ENCODE measurements around the gene FCAMR.
A peak's percentile ranks its signal among the peaks of the same experiment; 100 is the strongest.

FCAMR gene

DNA sequence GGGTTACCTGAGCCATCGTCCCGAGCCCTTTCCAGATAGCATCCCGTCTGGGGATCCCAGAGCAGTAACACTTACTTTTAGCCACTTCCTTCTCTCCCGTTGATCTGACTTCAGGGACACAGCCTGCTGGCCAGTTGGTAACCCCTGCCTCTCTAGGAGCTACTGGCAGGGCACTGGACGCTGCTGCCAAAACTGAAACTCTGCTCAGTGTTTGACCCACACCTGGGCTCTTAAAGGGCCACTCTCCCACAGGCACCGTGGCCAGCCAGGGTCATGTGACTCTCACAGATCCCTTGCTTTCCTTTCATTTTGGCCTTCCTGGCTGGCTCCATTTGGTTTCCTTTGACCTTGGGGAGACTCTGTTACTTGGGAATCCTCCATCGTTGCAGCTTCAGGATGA lies 24.0 kb downstream of the FCAMR start, which contains the start of gene PIGR:
Gene PIGR, minus strand, starts transcription at position 206 of the 400 bp plus-strand sequence. CDS start 5,935 bp downstream, outside the sequence.
- no peak within 1 kb of the TSS for H3K9ac ChIP-seq (ENCODE audit: low read length in 2 of 2)
- H3K4me3 ChIP-seq (ENCODE audit: low read length in 2 of 2), result peak within 1 kb of the TSS in 1 of 2 donors; percentile 22
- H3K4me1 ChIP-seq (ENCODE audit: control insufficient read depth, insufficient read depth, low read length), result no peaks in the 10 kb centered on the region
- no peak within 1 kb of the TSS for H3K27ac ChIP-seq (ENCODE audit: low read length)
- H3K9me3 ChIP-seq (ENCODE audit: control insufficient read depth in 2 of 2, low read length in 2 of 2), result peaks cover 4 to 6% of the 10 kb centered on the region in 2 donors
- peaks cover 0 to 6% of the 10 kb centered on the region in 2 donors for H3K27me3 ChIP-seq (ENCODE audit: control insufficient read depth in 1 of 2, insufficient read depth in 2 of 2, low read length in 2 of 2)
- H3K36me3 ChIP-seq (ENCODE audit: control insufficient read depth in 2 of 2, insufficient read depth in 2 of 2, low read length in 2 of 2), result no peaks in the 10 kb centered on the region

DNA sequence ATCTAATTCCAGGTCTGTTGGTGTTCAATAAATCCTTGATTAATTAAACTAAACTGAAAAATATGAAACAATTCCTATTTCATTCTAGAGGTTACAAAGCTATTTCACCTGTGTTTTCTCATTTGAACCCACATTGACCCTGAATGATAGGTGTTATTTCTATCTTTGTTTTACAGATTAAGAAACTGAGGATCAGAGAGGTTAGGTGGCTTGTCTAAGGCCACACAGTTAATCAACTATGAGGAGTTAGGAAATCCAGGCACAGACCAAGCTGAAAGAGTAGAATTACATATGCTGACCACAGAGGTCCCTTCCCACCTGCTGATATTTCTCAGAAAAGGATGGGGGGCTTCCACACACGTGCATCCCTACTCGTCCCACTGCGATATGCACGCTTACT lies 24.5 kb downstream of the FCAMR start:
- Histone ChIP-seq H3K9ac (ENCODE audit: low read length in 2 of 2) (no peak overlapping the region), H3K4me3 (ENCODE audit: low read length in 2 of 2) (peak overlapping the region in 1 of 2 donors; percentile 22), H3K27me3 (ENCODE audit: control insufficient read depth in 1 of 2, insufficient read depth in 2 of 2, low read length in 2 of 2) (peaks cover 0 to 6% of the 10 kb centered on the region in 2 donors), H3K4me1 (ENCODE audit: control insufficient read depth, insufficient read depth, low read length) (no peaks in the 10 kb centered on the region), H3K36me3 (ENCODE audit: control insufficient read depth in 2 of 2, insufficient read depth in 2 of 2, low read length in 2 of 2) (no peaks in the 10 kb centered on the region), H3K9me3 (ENCODE audit: control insufficient read depth in 2 of 2, low read length in 2 of 2) (peaks cover 4 to 6% of the 10 kb centered on the region in 2 donors), H3K27ac (ENCODE audit: low read length) (no peak overlapping the region)

DNA sequence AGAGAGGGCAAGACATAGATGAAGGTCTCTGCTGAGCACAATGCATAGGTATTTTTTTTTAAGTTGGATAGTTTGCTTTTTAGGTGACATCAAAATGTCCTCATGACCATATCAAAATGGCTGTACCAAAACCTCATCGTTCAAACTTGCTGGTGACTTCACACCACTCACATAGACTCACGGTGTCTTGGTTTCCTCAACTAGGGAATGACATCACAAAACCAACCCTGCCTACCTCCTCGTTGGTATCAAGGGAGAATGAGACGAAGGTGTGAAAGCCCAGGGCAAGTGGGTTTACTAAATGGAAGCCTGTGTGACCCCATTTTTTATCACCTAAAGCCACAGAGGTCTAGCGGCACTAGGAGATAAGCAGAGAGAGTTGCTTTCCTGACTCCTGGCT lies 25.6 kb downstream of the FCAMR start:
- Histone ChIP-seq H3K4me1 (ENCODE audit: control insufficient read depth, insufficient read depth, low read length) (no peaks in the 10 kb centered on the region), H3K9ac (ENCODE audit: low read length in 2 of 2) (no peak overlapping the region), H3K27me3 (ENCODE audit: control insufficient read depth in 1 of 2, insufficient read depth in 2 of 2, low read length in 2 of 2) (peaks cover 0 to 6% of the 10 kb centered on the region in 2 donors), H3K27ac (ENCODE audit: low read length) (no peak overlapping the region), H3K4me3 (ENCODE audit: low read length in 2 of 2) (no peak overlapping the region), H3K9me3 (ENCODE audit: control insufficient read depth in 2 of 2, low read length in 2 of 2) (peaks cover 0 to 3% of the 10 kb centered on the region in 2 donors), H3K36me3 (ENCODE audit: control insufficient read depth in 2 of 2, insufficient read depth in 2 of 2, low read length in 2 of 2) (no peaks in the 10 kb centered on the region)

DNA sequence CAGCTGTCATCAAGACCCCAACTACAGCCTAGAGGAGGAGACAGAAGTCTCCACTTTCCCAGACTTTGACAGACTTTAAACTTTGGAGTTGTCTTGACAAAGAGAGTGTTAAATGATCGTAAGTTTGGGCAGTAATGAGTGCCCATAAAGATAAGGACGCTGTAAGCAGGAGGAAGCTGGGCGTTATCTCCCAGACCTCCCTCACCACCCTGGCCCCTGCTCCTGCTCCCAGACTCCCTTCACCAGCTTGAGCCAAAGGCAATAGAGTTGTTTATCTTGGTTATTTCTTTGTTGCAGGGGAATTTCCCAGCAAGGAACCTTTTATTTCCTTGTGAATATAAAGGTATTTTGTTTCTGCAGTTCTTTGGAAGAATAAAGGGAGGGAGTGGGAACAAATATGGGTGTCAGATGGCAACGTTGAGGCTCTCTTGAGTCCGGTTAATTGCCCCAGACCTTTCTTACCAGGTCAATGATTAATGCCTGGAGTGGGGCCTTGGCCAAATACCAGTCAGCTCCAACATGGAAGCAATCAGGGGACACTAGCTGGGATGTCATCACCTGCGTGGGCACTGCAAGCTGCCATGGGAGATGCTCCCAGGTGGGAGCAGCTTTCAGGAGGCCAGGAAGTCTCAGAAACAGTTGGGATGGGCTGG lies 28.4 kb downstream of the FCAMR start:
- Histone ChIP-seq H3K4me3 (ENCODE audit: low read length in 2 of 2) (no peak overlapping the region), H3K27ac (ENCODE audit: low read length) (no peak overlapping the region)

DNA sequence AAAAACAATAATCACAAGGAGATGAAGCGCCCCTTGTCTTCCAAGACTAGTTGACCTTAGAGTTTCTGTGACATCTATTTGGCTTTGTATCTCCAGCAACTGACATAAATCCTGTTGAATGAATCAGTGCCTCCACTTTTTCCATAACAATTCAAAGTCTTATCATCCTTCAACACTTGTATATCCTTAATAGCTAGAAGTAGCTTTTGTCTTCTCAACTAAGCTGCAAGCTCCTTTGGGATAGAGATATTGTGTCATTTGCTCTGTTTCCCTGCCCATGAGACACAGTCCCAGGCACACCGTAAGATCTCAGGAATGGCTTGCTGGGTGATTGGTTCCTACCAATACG lies 29.7 kb downstream of the FCAMR start:
- Histone ChIP-seq H3K36me3 (ENCODE audit: control insufficient read depth in 2 of 2, insufficient read depth in 2 of 2, low read length in 2 of 2) (no peaks in the 10 kb centered on the region), H3K9ac (ENCODE audit: low read length in 2 of 2) (no peak overlapping the region), H3K9me3 (ENCODE audit: control insufficient read depth in 2 of 2, low read length in 2 of 2) (no peaks in the 10 kb centered on the region), H3K4me1 (ENCODE audit: control insufficient read depth, insufficient read depth, low read length) (no peaks in the 10 kb centered on the region), H3K4me3 (ENCODE audit: low read length in 2 of 2) (no peak overlapping the region), H3K27me3 (ENCODE audit: control insufficient read depth in 1 of 2, insufficient read depth in 2 of 2, low read length in 2 of 2) (peaks cover 0 to 4% of the 10 kb centered on the region in 2 donors), H3K27ac (ENCODE audit: low read length) (no peak overlapping the region)

More for the DNA sequence above, 28.4 kb downstream of the FCAMR start:
- no peaks in the 10 kb centered on the region for H3K36me3 ChIP-seq (ENCODE audit: control insufficient read depth in 2 of 2, insufficient read depth in 2 of 2, low read length in 2 of 2)
- no peaks in the 10 kb centered on the region for H3K9me3 ChIP-seq (ENCODE audit: control insufficient read depth in 2 of 2, low read length in 2 of 2)
- peaks cover 0 to 4% of the 10 kb centered on the region in 2 donors for H3K27me3 ChIP-seq (ENCODE audit: control insufficient read depth in 1 of 2, insufficient read depth in 2 of 2, low read length in 2 of 2)
- H3K9ac ChIP-seq (ENCODE audit: low read length in 2 of 2), result no peak overlapping the region
- no peaks in the 10 kb centered on the region for H3K4me1 ChIP-seq (ENCODE audit: control insufficient read depth, insufficient read depth, low read length)

DNA sequence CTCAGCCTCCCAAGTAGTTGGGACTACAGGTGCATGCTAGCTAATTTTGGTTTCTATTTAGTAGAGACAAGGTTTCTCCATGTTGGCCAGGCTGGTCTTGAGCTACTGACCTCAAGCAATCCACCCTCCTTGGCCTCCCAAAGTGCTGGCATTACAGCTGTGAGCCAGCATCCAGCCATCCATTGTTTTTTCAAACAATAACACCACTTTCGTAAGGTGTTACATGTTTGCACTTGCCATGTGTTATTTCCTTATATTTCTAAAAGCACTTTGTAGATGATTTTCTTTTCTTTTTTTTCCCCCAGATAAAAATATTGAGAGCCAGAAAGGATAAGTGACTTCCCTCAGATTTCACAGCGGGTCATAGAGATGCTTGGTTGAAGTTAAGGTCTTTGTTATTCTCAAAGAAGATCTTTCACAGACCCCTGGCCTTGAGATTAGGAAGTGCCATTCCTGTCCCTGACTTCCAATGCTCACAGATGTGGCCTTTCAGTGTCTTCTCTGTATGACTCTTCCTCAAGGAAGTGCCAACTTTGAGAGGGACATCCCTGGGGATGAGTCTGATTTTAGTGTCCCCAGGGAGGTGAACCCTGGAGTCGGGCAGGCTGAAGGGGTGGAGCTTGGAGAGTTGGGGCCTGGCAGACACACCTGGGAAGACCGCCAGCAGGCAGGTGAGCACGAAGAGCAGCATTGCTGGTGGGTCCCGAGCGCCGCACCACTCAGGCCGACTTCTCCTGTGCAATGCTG lies 30.2 kb downstream of the FCAMR start:
- H3K9ac ChIP-seq (ENCODE audit: low read length in 2 of 2), result no peak overlapping the region
- no peak overlapping the region for H3K27ac ChIP-seq (ENCODE audit: low read length)

DNA sequence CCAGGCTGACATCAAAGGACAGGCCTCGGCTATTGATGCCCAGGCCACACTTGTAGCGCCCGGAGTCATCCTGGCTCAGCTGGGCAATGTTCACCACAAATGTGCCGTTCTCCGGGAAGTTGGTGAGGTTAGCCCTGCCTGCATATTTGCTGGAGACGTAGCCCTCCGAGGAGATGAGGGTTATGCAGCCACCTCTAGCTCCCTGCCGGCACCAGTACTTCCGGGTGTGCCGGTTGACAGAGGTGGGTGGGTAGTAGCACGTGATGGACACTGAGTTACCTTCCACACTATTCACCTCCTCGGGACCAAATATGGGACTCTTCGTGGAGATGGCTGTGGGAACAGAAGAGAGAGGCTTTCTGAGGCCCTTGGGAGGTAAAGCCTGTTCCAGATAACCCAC lies 31.1 kb downstream of the FCAMR start:
- no peak overlapping the region for H3K4me3 ChIP-seq (ENCODE audit: low read length in 2 of 2)
- H3K9me3 ChIP-seq (ENCODE audit: control insufficient read depth in 2 of 2, low read length in 2 of 2), result no peaks in the 10 kb centered on the region
- peaks cover 3 to 4% of the 10 kb centered on the region in 2 donors for H3K27me3 ChIP-seq (ENCODE audit: control insufficient read depth in 1 of 2, insufficient read depth in 2 of 2, low read length in 2 of 2)
- H3K4me1 ChIP-seq (ENCODE audit: control insufficient read depth, insufficient read depth, low read length), result no peaks in the 10 kb centered on the region
- H3K9ac ChIP-seq (ENCODE audit: low read length in 2 of 2), result no peak overlapping the region
- no peaks in the 10 kb centered on the region for H3K36me3 ChIP-seq (ENCODE audit: control insufficient read depth in 2 of 2, insufficient read depth in 2 of 2, low read length in 2 of 2)
- no peak overlapping the region for H3K27ac ChIP-seq (ENCODE audit: low read length)

More for the DNA sequence above, 30.2 kb downstream of the FCAMR start:
- H3K9me3 ChIP-seq (ENCODE audit: control insufficient read depth in 2 of 2, low read length in 2 of 2), result no peaks in the 10 kb centered on the region
- no peaks in the 10 kb centered on the region for H3K36me3 ChIP-seq (ENCODE audit: control insufficient read depth in 2 of 2, insufficient read depth in 2 of 2, low read length in 2 of 2)
- no peak overlapping the region for H3K4me3 ChIP-seq (ENCODE audit: low read length in 2 of 2)
- H3K4me1 ChIP-seq (ENCODE audit: control insufficient read depth, insufficient read depth, low read length), result no peaks in the 10 kb centered on the region
- peaks cover 3 to 4% of the 10 kb centered on the region in 2 donors for H3K27me3 ChIP-seq (ENCODE audit: control insufficient read depth in 1 of 2, insufficient read depth in 2 of 2, low read length in 2 of 2)

DNA sequence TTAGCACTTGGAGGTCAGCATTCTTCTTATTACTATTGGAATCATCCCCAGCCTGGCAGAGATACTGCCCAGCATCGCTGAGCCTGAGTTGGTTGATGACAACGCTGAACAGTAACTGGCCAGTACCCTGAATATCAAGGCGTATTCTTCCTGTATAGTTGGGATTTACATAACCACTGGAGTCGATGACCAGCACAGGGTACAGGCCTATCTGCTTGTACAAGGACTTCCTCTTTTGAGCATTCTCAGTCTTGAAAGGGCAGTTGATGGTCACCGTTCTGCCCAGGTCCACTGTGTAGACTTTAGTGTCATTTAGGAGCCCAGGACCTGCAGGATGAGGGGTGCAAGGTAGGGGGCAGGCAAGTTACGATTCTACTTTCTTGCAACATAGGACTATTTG lies 32.8 kb downstream of the FCAMR start:
- H3K27ac ChIP-seq (ENCODE audit: low read length), result no peak overlapping the region
- no peak overlapping the region for H3K9ac ChIP-seq (ENCODE audit: low read length in 2 of 2)
- no peaks in the 10 kb centered on the region for H3K4me1 ChIP-seq (ENCODE audit: control insufficient read depth, insufficient read depth, low read length)
- no peak overlapping the region for H3K4me3 ChIP-seq (ENCODE audit: low read length in 2 of 2)
- H3K36me3 ChIP-seq (ENCODE audit: control insufficient read depth in 2 of 2, insufficient read depth in 2 of 2, low read length in 2 of 2), result no peaks in the 10 kb centered on the region
- no peaks in the 10 kb centered on the region for H3K9me3 ChIP-seq (ENCODE audit: control insufficient read depth in 2 of 2, low read length in 2 of 2)
- peaks cover under 1 to 3% of the 10 kb centered on the region in 2 donors for H3K27me3 ChIP-seq (ENCODE audit: control insufficient read depth in 1 of 2, insufficient read depth in 2 of 2, low read length in 2 of 2)

DNA sequence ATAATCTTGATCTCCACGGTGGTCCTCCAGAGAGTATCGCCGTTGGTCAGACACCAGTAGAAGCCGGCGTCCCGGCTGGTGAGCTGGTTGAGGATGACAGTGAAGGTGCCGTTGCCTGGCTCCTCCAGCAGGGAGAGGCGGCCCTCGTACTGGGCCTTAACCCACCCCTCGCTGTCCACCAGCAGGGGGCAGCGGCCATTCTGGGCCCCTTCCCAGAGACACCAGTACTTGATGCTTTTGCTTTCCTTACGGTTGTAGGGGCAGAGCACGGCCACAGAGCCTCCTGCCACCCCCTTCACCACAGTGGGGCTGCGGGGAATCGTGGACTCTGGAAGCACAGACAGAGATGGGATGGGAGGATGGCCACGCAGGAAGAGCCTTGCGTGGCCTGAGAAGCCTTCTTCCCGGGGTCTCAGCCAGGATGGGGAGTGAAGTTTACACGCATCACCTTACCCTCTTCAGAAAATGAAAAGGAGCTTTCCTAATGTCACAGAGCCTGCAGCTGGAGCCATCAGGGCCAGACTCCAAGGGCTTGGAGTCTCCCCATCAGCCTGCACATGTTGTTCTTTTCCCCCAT lies 34.7 kb downstream of the FCAMR start:
- Histone ChIP-seq H3K9me3 (ENCODE audit: control insufficient read depth in 2 of 2, low read length in 2 of 2) (no peaks in the 10 kb centered on the region), H3K27me3 (ENCODE audit: control insufficient read depth in 1 of 2, insufficient read depth in 2 of 2, low read length in 2 of 2) (peaks cover 0 to 3% of the 10 kb centered on the region in 2 donors), H3K4me3 (ENCODE audit: low read length in 2 of 2) (no peak overlapping the region), H3K4me1 (ENCODE audit: control insufficient read depth, insufficient read depth, low read length) (no peaks in the 10 kb centered on the region), H3K9ac (ENCODE audit: low read length in 2 of 2) (no peak overlapping the region), H3K36me3 (ENCODE audit: control insufficient read depth in 2 of 2, insufficient read depth in 2 of 2, low read length in 2 of 2) (no peaks in the 10 kb centered on the region), H3K27ac (ENCODE audit: low read length) (no peak overlapping the region)

DNA sequence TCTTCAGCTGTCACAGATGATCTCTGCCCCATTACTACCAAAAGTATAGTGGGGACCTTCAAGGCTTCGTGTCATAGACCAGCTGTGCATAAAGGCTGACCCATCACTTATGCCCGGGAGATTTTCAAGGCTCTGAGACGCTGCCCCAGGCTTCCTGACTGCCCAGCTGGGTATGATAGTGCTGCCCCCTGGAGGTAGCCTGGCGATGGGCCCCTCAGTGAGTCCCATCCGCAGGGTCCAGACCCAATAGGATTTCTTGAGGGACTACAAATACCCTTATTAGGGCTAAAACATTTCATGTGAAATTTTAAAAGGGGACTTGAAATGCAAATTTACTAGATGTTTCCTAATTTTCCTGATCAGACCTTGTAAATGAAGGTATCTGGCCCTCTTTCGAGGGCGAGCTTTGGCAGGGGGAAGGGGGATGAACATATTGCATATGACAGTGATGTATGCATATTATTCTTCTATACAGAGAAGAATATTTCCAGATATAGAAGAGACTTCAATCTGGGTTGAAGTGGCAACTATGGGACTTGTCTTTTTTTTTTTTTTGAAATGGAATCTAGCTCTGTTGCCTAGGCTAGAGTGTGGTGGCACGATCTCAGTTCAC lies 36.8 kb downstream of the FCAMR start:
- H3K9ac ChIP-seq (ENCODE audit: low read length in 2 of 2), result no peak overlapping the region
- no peaks in the 10 kb centered on the region for H3K9me3 ChIP-seq (ENCODE audit: control insufficient read depth in 2 of 2, low read length in 2 of 2)
- no peaks in the 10 kb centered on the region for H3K4me1 ChIP-seq (ENCODE audit: control insufficient read depth, insufficient read depth, low read length)
- no peaks in the 10 kb centered on the region for H3K36me3 ChIP-seq (ENCODE audit: control insufficient read depth in 2 of 2, insufficient read depth in 2 of 2, low read length in 2 of 2)
- H3K27ac ChIP-seq (ENCODE audit: low read length), result no peak overlapping the region
- no peak overlapping the region for H3K4me3 ChIP-seq (ENCODE audit: low read length in 2 of 2)
- peaks cover 0 to 3% of the 10 kb centered on the region in 2 donors for H3K27me3 ChIP-seq (ENCODE audit: control insufficient read depth in 1 of 2, insufficient read depth in 2 of 2, low read length in 2 of 2)

Measured in stomach smooth muscle (tissue), 2 donors.